GM23248 (cell line): ENCODE measurements around the gene SZT2. TPM values are rescaled to one million over a fixed set of nuclear protein-coding genes. Genes with fewer than 3 reads are reported as not detected.
"Not testable (repeated sequence)": the region's sequence is repeated elsewhere in the genome, so short reads cannot be mapped to it uniquely, and the experiment has no call there.

Experiments
- DNase-seq: peaks from one replicate; pipeline ENCODE4 v3.0.0-alpha.2; 2015
- H2AFZ ChIP-seq: fragments of 200-600 bp; sonication (generic); 2 replicates; pipeline ENCODE4 v1.6.1; 2016; ENCODE audit warnings: antibody characterized with exemption
- H3F3A ChIP-seq: fragments of 200-600 bp; sonication (generic); 2 replicates; pipeline ENCODE4 v1.6.1; 2016; ENCODE audit warnings: mild to moderate bottlenecking, antibody characterized with exemption, mixed run types; ENCODE audit not compliant: insufficient read depth
- H3K27ac ChIP-seq: fragments of 200-600 bp; sonication (generic); 2 replicates; pipeline ENCODE4 v1.5.1; 2016; ENCODE audit warnings: mild to moderate bottlenecking
- H3K27me3 ChIP-seq: fragments of 200-600 bp; sonication (generic); replicated peaks from 2 replicates; pipeline ENCODE4 v1.6.1; 2016; ENCODE audit warnings: mild to moderate bottlenecking; ENCODE audit not compliant: insufficient read depth
- H3K36me3 ChIP-seq: fragments of 200-600 bp; sonication (generic); 2 replicates; pipeline ENCODE4 v1.6.1; 2016; ENCODE audit warnings: low read depth, mild to moderate bottlenecking
- H3K4me1 ChIP-seq: fragments of 200-600 bp; sonication (generic); 2 replicates; pipeline ENCODE4 v1.6.1; 2016; ENCODE audit warnings: mild to moderate bottlenecking; ENCODE audit not compliant: insufficient read depth
- H3K4me2 ChIP-seq: fragments of 200-600 bp; sonication (generic); one replicate; pipeline ENCODE4 v1.6.1; 2016; ENCODE audit warnings: mild to moderate bottlenecking; ENCODE audit not compliant: unreplicated experiment
- H3K4me3 ChIP-seq: fragments of 200-600 bp; sonication (generic); 2 replicates; pipeline ENCODE4 v1.5.1; 2016; ENCODE audit warnings: mild to moderate bottlenecking
- H3K79me2 ChIP-seq: fragments of 200-600 bp; sonication (generic); 2 replicates; pipeline ENCODE4 v1.6.1; 2016; ENCODE audit warnings: mild to moderate bottlenecking; ENCODE audit not compliant: insufficient read depth
- H3K9ac ChIP-seq: fragments of 200-600 bp; sonication (generic); 2 replicates; pipeline ENCODE4 v1.6.1; 2016; ENCODE audit warnings: mild to moderate bottlenecking
- H3K9me2 ChIP-seq: fragments of 200-600 bp; sonication (generic); 2 replicates; pipeline ENCODE4 v1.6.1; 2016; ENCODE audit warnings: mixed run types, mild to moderate bottlenecking, moderate library complexity; ENCODE audit not compliant: insufficient read depth
- H3K9me3 ChIP-seq: fragments of 200-600 bp; sonication (generic); one replicate; pipeline ENCODE4 v1.6.1; 2017; ENCODE audit warnings: low read depth
- H4K20me1 ChIP-seq: fragments of 200-600 bp; sonication (generic); 2 replicates; pipeline ENCODE4 v1.6.0; 2016; ENCODE audit not compliant: insufficient read depth
- EZH2 ChIP-seq: fragments of 200-600 bp; sonication (generic); IDR thresholded peaks from 2 replicates; pipeline ENCODE4 v1.6.1; 2018; ENCODE audit warnings: antibody characterized with exemption, mild to moderate bottlenecking; ENCODE audit not compliant: insufficient read depth, poor library complexity, severe bottlenecking
- EZH2phosphoT487 ChIP-seq: fragments of 200-600 bp; sonication (generic); IDR thresholded peaks from 2 replicates; pipeline ENCODE4 v1.6.1; 2018; ENCODE audit warnings: antibody characterized with exemption, moderate library complexity, mild to moderate bottlenecking, low read depth; ENCODE audit not compliant: insufficient read depth
- WGBS, 2 experiments: methylation state at CpG; one replicate each; pipeline ENCODE4 v1.1.6; 2015 to 2017; ENCODE audit warnings: low lambda C conversion rate in 2 of 2, low coverage in 1 of 2; ENCODE audit errors: missing lambda C conversion rate in 2 of 2; 5-methylcytosine and 5-hydroxymethylcytosine counted together
- in situ Hi-C: fragments of 300-500 bp; cut with MboI; formaldehyde crosslinking; loops from 2 replicates; pipeline ENCODE4 v1.15.0; 2020
- polyA plus RNA-seq: library from polyadenylated mRNA; unstranded; fragments of >200 nt; fragmentation: Nextera tagmentation; extraction: Ambion mirVana; gene quantifications from 2 replicates; pipeline ENCODE4 v1.2.1, GENCODE V29; 2016
- total RNA-seq: library from RNA; depleted of rRNA; stranded (reverse); fragments of >200 nt; shearing (Covaris generic); gene quantifications from 2 replicates; pipeline ENCODE4 v1.2.3, GENCODE V29; 2014

The SZT2 gene
- total and polyA plus RNA-seq, 2 experiments from 2014 or later = 6.4 to 12.6 TPM

DNA sequence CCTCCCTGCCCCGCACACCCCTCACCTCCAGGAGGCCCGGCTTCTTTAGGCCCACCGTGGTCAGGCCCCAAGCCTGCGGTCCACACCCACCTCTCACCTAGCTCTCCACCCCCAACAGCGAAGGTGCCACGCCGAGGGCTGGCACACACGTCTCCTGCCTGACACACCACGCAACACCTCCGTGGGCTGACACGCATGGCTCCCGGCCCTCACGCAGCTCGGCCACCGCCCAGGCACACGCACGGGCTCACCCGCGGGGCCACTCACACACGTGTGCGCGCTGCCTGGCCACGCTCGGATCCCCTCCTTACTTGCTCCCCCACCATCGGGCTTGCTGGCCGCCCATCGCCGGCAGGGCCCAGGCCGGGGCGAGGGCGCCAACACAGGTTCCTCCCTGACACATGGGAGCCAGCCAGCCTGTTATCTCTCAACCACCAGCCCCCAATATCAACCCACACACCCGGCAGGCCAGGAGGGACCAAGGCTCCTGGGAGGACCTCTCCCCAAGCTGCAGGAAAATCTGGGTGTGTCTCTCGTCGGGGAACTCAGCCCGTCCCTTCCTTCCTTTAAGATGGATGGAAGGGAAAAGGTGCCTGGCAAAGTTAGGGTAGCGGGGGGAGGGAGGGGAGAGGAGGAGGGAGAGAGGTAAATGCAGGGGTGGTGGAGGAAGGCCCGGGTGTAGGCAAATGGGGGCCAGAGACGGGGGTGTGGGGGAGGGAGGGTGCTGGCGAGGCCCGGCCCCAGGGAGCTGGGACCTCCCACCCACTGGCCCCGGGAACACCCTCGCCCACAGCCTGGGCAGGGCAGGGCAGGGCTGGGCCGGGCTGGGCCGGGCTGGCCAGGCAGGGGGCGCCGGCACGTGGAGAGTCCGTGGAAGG lies 22.4 kb upstream of the SZT2 start:
- Histone ChIP-seq H4K20me1 (no peaks in the 10 kb centered on the region), H3K9me3 (no peaks in the 10 kb centered on the region), H3K9ac (peak overlapping the region; percentile 99), H3K9me2 (no peaks in the 10 kb centered on the region), H3K36me3 (peaks cover 14% of the 10 kb centered on the region), H3K4me3 (peak overlapping the region; percentile 98), H3K79me2 (peaks cover 80% of the 10 kb centered on the region), H3K4me1 (peaks cover 12% of the 10 kb centered on the region), H3F3A (peaks cover 54% of the 10 kb centered on the region), H2AFZ (peak overlapping the region; percentile 43), H3K27ac (peak overlapping the region; percentile 90), H3K4me2 (peak overlapping the region; percentile 93), H3K27me3 (no peaks in the 10 kb centered on the region)
- in situ Hi-C loops = no loop called here
- 5 to 7% methylated on average over 32 to 42 of the region's 48 CpGs for WGBS, 2 experiments
- TF ChIP-seq EZH2 (no peak), EZH2phosphoT487 (no peak)
- DNase-seq = peak; percentile 74

DNA sequence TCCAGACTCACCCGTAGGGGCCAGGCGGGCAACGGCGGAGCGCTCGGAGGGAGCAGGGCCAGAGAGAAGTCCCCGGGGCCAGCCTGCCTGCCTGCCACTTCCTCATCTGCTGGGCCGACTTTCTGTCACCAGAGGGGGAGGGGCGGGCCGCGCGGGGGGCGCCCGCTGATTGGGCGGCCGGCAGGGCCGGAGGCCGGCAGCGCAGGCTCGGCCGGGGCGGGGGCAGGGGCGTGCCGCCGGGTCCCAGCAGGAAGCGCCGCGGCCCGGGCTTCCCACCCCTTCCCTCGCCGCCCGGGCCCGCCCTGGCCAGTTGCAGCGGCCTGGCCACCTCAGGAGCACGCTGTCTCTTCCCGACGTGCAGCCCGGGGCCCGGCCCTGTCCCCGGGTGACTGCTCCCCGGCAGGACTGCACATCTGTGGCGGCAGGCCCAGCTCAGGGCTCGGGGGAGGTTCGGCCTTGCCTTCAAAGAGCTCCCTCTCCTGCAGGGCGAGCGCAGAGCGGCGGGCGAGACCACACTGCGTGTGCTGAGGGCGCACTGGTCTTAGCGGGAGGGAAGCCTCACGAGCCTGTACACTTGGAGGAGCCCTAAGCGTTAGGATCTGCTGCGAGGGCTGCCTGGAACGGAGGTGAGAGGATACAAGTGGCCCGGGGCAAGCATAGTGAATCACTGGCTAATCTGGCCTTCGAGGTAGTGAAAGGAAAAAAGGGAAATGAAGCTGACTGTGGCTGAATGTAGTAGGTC lies 21.6 kb upstream of the SZT2 start, which contains the start of gene ELOVL1:
Gene ELOVL1 (minus strand): TSS at position 108 of the 742 bp plus-strand sequence. CDS start 2,402 bp downstream, outside the sequence.
- peak within 1 kb of the TSS; percentile 68 for H2AFZ ChIP-seq
- DNase-seq = peak; percentile 93
- H3F3A ChIP-seq = peaks cover 53% of the 10 kb centered on the region
- H3K79me2 ChIP-seq = peaks cover 73% of the 10 kb centered on the region
- H3K4me3 ChIP-seq = peak within 1 kb of the TSS; percentile 98
- no peaks in the 10 kb centered on the region for H3K9me2 ChIP-seq
- H3K27ac ChIP-seq = peak within 1 kb of the TSS; percentile 90
- H4K20me1 ChIP-seq = no peaks in the 10 kb centered on the region
- H3K27me3 ChIP-seq = no peaks in the 10 kb centered on the region
- TF ChIP-seq EZH2phosphoT487 (no peak), EZH2 (no peak)
- WGBS, 2 experiments = 1% methylated on average over 16 to 23 of the region's 58 CpGs
- H3K36me3 ChIP-seq = peaks cover 8% of the 10 kb centered on the region; the same call in 1 of the 2 replicates
- no peaks in the 10 kb centered on the region for H3K9me3 ChIP-seq
- in situ Hi-C loops = no loop called here
- H3K4me2 ChIP-seq = peak within 1 kb of the TSS; percentile 93
- H3K4me1 ChIP-seq = peaks cover 19% of the 10 kb centered on the region
- H3K9ac ChIP-seq = peak within 1 kb of the TSS; percentile 99

DNA sequence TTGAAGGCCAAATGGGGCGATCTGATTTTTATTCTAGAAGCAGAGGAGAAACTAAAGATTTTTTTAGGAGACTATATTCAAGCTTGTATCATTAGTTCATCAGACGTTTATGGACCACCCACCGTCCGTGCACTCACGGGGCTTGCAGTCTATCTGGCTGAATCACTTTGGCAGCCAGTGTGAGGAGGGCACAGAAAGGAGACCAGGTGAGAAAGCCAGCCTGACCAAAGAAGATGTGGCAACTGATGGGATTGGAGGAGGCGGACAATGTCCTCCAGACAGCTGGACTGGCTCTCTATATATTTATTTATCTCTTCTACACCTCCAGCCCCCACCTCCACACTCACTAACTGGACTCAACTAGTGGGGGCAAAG lies 21.1 kb upstream of the SZT2 start:
- Histone ChIP-seq H3K36me3 (peaks cover 8% of the 10 kb centered on the region; the same call in 1 of the 2 replicates), H3K79me2 (peaks cover 67% of the 10 kb centered on the region), H3K27me3 (no peaks in the 10 kb centered on the region), H3K27ac (peak overlapping the region; percentile 90), H3K4me2 (peak overlapping the region; percentile 93), H3F3A (peaks cover 56% of the 10 kb centered on the region), H3K4me1 (peaks cover 25% of the 10 kb centered on the region), H3K9ac (peak overlapping the region; percentile 99), H3K9me2 (no peaks in the 10 kb centered on the region), H3K4me3 (peak overlapping the region; percentile 98), H4K20me1 (no peaks in the 10 kb centered on the region), H3K9me3 (no peaks in the 10 kb centered on the region), H2AFZ (peak overlapping the region; percentile 68)
- in situ Hi-C loops = no loop called here
- TF ChIP-seq EZH2 (no peak), EZH2phosphoT487 (no peak)
- DNase-seq = no peak
- 14 to 16% methylated on average over 6 of the region's 6 CpGs for WGBS, 2 experiments

DNA sequence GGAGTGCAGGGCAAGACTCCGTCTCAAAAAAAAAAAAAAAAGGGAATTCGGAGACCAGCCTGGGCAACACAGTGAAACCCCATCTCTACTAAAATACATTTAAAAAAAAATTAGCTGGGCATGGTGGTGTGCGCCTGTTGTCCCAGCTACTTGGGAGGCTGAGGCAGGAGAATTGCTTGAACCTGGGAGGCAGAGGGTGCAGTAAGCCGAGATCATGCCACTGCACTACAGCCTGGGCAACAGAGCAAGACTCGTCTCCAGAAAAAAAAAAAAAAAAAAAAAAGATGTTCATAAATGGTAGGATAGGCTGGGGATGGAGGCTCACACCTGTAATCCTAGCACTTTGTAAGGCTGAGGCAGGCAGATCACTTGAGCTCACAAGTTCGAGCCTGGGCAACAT lies 19.9 kb upstream of the SZT2 start:
- H3K9me3 ChIP-seq, H3K4me3 ChIP-seq, H3K9me2 ChIP-seq, H3K27ac ChIP-seq, H3K36me3 ChIP-seq, H3K27me3 ChIP-seq, in situ Hi-C loops, H3K4me2 ChIP-seq, H2AFZ ChIP-seq, H4K20me1 ChIP-seq, H3K9ac ChIP-seq, DNase-seq: not testable (repeated sequence)
- 96 to 100% methylated on average over 6 of the region's 6 CpGs for WGBS, 2 experiments
- Histone ChIP-seq H3K79me2 (peaks cover 56% of the 10 kb centered on the region), H3F3A (peaks cover 56% of the 10 kb centered on the region), H3K4me1 (peaks cover 32% of the 10 kb centered on the region)
